Keratinocyte (primary cell): ENCODE data around the gene KBTBD12.

Experiments
- CTCF ChIP-seq, 3 experiments: IDR thresholded peaks in 1 of 3; conservative IDR thresholded peaks in 1 of 3; optimal IDR thresholded peaks in 1 of 3; 2 replicates in 2 of 3; 3 replicates in 1 of 3; pipeline versions ENCODE3 to v1.5.1; 2011; ENCODE audit warnings: low read length in 3 of 3, mild to moderate bottlenecking in 3 of 3, moderate library complexity in 2 of 3, control low read depth in 1 of 3, inconsistent platforms in 1 of 3; ENCODE audit not compliant: insufficient read depth in 2 of 3; ENCODE audit errors: extremely low read depth in 1 of 3
- EZH2 ChIP-seq: IDR thresholded peaks from one replicate; pipeline ENCODE4 v1.6.1; 2012; ENCODE audit warnings: inconsistent platforms, mild to moderate bottlenecking, low read length, moderate library complexity

GRCh38 chr3:128007033-128007424 is 92.0 kb downstream of the KBTBD12 start:
- TF ChIP-seq CTCF (optimal IDR thresholded peaks at IDR 0.05 in 1 of 3, IDR thresholded peaks at IDR 0.05 in 1 of 3, conservative IDR thresholded peaks at IDR 0.05 in 1 of 3; ENCODE audit: extremely low read depth in 1 of 3, insufficient read depth in 2 of 3, low read length in 3 of 3) (no peak), EZH2 (no peak)
